SK-N-SH treated with all-trans-retinoic acid at 6 μM for 48 hours (cell line): Measurements from ENCODE around the gene KCNN2.

Experiments
- ATAC-seq: fragments of 200-7000 bp; cut with Tn5 transposase; 3 replicates; pipeline ENCODE4 v1.9.1; 2020; ENCODE audit warnings: mild to moderate bottlenecking, moderate library complexity
- ARNTL ChIP-seq: fragments of 450-650 bp; formaldehyde crosslinking; IDR thresholded peaks from 2 replicates; pipeline ENCODE4 v1.5.0; 2020; ENCODE audit warnings: low read depth, mild to moderate bottlenecking, moderate library complexity, borderline replicate concordance
- BACH2 ChIP-seq: fragments of 250-450 bp; sonication (Bioruptor Pico); IDR thresholded peaks from 2 replicates; pipeline ENCODE4 v1.9.0; 2021; ENCODE audit warnings: mild to moderate bottlenecking, borderline replicate concordance
- CSDC2 ChIP-seq: fragments of 250-450 bp; sonication (Bioruptor Pico); IDR thresholded peaks from 2 replicates; pipeline ENCODE4 v1.5.0; 2020; ENCODE audit warnings: mild to moderate bottlenecking, moderate library complexity
- CSRNP3 ChIP-seq: fragments of 250-450 bp; sonication (Bioruptor Pico); IDR thresholded peaks from 2 replicates; pipeline ENCODE4 v1.5.1; 2021; ENCODE audit warnings: mild to moderate bottlenecking, moderate library complexity
- ESRRG ChIP-seq: fragments of 250-450 bp; sonication (Bioruptor Pico); IDR thresholded peaks from 2 replicates; pipeline ENCODE4 v1.6.1; 2021; ENCODE audit warnings: mild to moderate bottlenecking
- GLIS3 ChIP-seq: fragments of 250-450 bp; sonication (Bioruptor Pico); IDR thresholded peaks from 2 replicates; pipeline ENCODE4 v1.5.0; 2020; ENCODE audit warnings: mild to moderate bottlenecking, moderate library complexity
- ISL1 ChIP-seq: fragments of 250-450 bp; sonication (Bioruptor Pico); IDR thresholded peaks from 2 replicates; pipeline ENCODE4 v2.1.2; 2022; ENCODE audit warnings: mild to moderate bottlenecking, moderate library complexity
- OSR1 ChIP-seq: fragments of 250-450 bp; sonication (Bioruptor Pico); IDR thresholded peaks from 2 replicates; pipeline ENCODE4 v1.8.0; 2022; ENCODE audit warnings: moderate library complexity, mild to moderate bottlenecking, inconsistent platforms
- POU6F1 ChIP-seq: fragments of 250-450 bp; sonication (Bioruptor Pico); IDR thresholded peaks from 2 replicates; pipeline ENCODE4 v1.8.0; 2021; ENCODE audit warnings: low read depth, mild to moderate bottlenecking, moderate library complexity, borderline replicate concordance
- PPARA ChIP-seq: fragments of 250-450 bp; sonication (Bioruptor Pico); IDR thresholded peaks from 2 replicates; pipeline ENCODE4 v1.5.0; 2020; ENCODE audit warnings: mild to moderate bottlenecking, borderline replicate concordance
- RARB ChIP-seq: fragments of 250-450 bp; sonication (Bioruptor Pico); IDR thresholded peaks from 2 replicates; pipeline ENCODE4 v1.8.0; 2021; ENCODE audit warnings: mild to moderate bottlenecking, moderate library complexity
- SNAI2 ChIP-seq: fragments of 250-450 bp; sonication (Bioruptor Pico); IDR thresholded peaks from 2 replicates; pipeline ENCODE4 v1.5.0; 2020; ENCODE audit warnings: mild to moderate bottlenecking, moderate library complexity
- TCF4 ChIP-seq: fragments of 250-450 bp; sonication (Bioruptor Pico); IDR thresholded peaks from 2 replicates; pipeline ENCODE4 v1.8.0; 2021; ENCODE audit warnings: mild to moderate bottlenecking, moderate library complexity, borderline replicate concordance
- TOX ChIP-seq: fragments of 250-450 bp; sonication (Bioruptor Pico); IDR thresholded peaks from 2 replicates; pipeline ENCODE4 v1.8.0; 2021; ENCODE audit warnings: mild to moderate bottlenecking, moderate library complexity, borderline replicate concordance
- ZC3H10 ChIP-seq: fragments of 250-450 bp; sonication (Bioruptor Pico); IDR thresholded peaks from 2 replicates; pipeline ENCODE4 v1.5.1; 2021; ENCODE audit warnings: mild to moderate bottlenecking, moderate library complexity
- ZFP3 ChIP-seq: fragments of 250-450 bp; sonication (Bioruptor Pico); IDR thresholded peaks from 2 replicates; pipeline ENCODE4 v1.5.0; 2020; ENCODE audit warnings: mild to moderate bottlenecking, moderate library complexity
- ZFP30 ChIP-seq: fragments of 450-650 bp; formaldehyde crosslinking; IDR thresholded peaks from 2 replicates; pipeline ENCODE4 v1.5.0; 2022; ENCODE audit warnings: mild to moderate bottlenecking, moderate library complexity
- ZNF565 ChIP-seq: fragments of 450-650 bp; formaldehyde crosslinking; conservative IDR thresholded peaks from 2 replicates; pipeline ENCODE4 v1.5.0; 2020; ENCODE audit warnings: low read depth, mild to moderate bottlenecking, moderate library complexity
- ZNF70 ChIP-seq: fragments of 450-650 bp; formaldehyde crosslinking; IDR thresholded peaks from 2 replicates; pipeline ENCODE4 v1.5.0; 2020; ENCODE audit warnings: mild to moderate bottlenecking, moderate library complexity
- ZNF8 ChIP-seq: fragments of 450-650 bp; formaldehyde crosslinking; IDR thresholded peaks from 2 replicates; pipeline ENCODE4 v1.5.0; 2020; ENCODE audit warnings: mild to moderate bottlenecking, moderate library complexity
- TF ChIP-seq, protein P1 (sequence below): fragments of 250-450 bp; sonication (Bioruptor Pico); IDR thresholded peaks from 2 replicates; pipeline ENCODE4 v1.8.0; 2020; ENCODE audit warnings: mild to moderate bottlenecking, moderate library complexity, borderline replicate concordance
- TF ChIP-seq, protein P2 (sequence below): fragments of 250-450 bp; sonication (Bioruptor Pico); IDR thresholded peaks from 2 replicates; pipeline ENCODE4 v1.5.1; 2020; ENCODE audit warnings: low read depth, mild to moderate bottlenecking, moderate library complexity
- TF ChIP-seq, protein P3 (sequence below): fragments of 250-450 bp; sonication (Bioruptor Pico); IDR thresholded peaks from 2 replicates; pipeline ENCODE4 v1.5.0; 2020; ENCODE audit warnings: mild to moderate bottlenecking, moderate library complexity

KCNN2 gene

DNA sequence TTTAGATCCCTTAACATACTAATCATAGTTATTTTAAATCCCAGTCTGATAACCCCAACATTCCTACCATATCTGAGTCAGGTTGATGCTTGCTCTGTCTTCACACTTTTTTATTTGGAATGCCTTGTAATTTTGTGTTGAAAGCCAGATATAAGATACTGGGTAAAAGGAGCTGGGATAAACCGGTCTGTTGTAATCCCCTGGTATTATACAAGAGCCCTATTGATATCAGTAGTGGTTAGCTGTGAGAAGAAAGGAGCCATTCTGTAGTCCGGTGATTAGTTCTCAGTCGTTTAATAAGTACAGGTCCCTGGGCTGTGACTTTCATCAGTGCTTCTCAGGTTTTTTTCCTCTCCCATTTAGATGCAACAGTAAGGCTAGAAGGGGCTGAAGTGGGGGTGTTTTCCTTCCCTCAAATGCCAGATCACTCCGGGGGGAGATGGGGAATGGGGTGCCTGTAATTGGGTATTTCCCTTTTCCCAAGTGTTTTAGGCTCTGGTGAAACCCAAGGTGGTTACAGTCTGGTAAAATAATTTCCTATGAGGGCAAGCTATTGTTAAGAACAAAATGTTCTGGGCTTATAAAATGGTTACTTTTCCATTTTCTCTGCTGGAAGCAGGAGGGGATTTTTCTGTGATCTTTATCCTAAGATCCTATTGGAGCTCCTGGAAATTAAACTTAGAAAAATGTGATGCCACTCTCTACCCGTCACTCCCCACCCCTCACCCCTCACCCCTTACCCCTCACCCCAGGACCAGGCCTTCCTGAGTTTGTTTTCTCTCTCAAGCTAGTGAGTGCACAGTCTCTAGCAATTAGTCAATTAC, 72.7 kb downstream of the KCNN2 start:
- no peak for TF ChIP-seq ZC3H10
- TF ChIP-seq, protein P1, sequence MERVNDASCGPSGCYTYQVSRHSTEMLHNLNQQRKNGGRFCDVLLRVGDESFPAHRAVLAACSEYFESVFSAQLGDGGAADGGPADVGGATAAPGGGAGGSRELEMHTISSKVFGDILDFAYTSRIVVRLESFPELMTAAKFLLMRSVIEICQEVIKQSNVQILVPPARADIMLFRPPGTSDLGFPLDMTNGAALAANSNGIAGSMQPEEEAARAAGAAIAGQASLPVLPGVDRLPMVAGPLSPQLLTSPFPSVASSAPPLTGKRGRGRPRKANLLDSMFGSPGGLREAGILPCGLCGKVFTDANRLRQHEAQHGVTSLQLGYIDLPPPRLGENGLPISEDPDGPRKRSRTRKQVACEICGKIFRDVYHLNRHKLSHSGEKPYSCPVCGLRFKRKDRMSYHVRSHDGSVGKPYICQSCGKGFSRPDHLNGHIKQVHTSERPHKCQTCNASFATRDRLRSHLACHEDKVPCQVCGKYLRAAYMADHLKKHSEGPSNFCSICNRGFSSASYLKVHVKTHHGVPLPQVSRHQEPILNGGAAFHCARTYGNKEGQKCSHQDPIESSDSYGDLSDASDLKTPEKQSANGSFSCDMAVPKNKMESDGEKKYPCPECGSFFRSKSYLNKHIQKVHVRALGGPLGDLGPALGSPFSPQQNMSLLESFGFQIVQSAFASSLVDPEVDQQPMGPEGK (CRISPR knock-in tag): no peak
- no peak for TF ChIP-seq ZFP3 (CRISPR knock-in tag)
- no peak for TF ChIP-seq ESRRG
- no peak for TF ChIP-seq ZNF8 (CRISPR knock-in tag)
- TF ChIP-seq RARB (CRISPR knock-in tag): no peak
- TF ChIP-seq ISL1 (CRISPR knock-in tag): no peak
- TF ChIP-seq ARNTL (CRISPR knock-in tag): no peak
- no peak for TF ChIP-seq CSRNP3 (CRISPR knock-in tag)
- no peak for TF ChIP-seq TCF4 (CRISPR knock-in tag)
- TF ChIP-seq TOX: no peak
- no peak for TF ChIP-seq OSR1 (CRISPR knock-in tag)
- TF ChIP-seq, protein P2, sequence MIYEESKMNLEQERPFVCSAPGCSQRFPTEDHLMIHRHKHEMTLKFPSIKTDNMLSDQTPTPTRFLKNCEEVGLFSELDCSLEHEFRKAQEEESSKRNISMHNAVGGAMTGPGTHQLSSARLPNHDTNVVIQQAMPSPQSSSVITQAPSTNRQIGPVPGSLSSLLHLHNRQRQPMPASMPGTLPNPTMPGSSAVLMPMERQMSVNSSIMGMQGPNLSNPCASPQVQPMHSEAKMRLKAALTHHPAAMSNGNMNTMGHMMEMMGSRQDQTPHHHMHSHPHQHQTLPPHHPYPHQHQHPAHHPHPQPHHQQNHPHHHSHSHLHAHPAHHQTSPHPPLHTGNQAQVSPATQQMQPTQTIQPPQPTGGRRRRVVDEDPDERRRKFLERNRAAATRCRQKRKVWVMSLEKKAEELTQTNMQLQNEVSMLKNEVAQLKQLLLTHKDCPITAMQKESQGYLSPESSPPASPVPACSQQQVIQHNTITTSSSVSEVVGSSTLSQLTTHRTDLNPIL (CRISPR knock-in tag): no peak
- TF ChIP-seq SNAI2 (CRISPR knock-in tag): no peak
- TF ChIP-seq GLIS3 (CRISPR knock-in tag): no peak
- TF ChIP-seq PPARA: no peak
- TF ChIP-seq BACH2 (CRISPR knock-in tag): no peak
- TF ChIP-seq ZNF70 (CRISPR knock-in tag): no peak
- TF ChIP-seq ZFP30 (CRISPR knock-in tag): no peak
- ATAC-seq: no peak

- TF ChIP-seq RARB (CRISPR knock-in tag): no peak
- no peak for TF ChIP-seq ZC3H10
- TF ChIP-seq ARNTL (CRISPR knock-in tag): no peak
- TF ChIP-seq ZFP3 (CRISPR knock-in tag): no peak
- no peak for TF ChIP-seq GLIS3 (CRISPR knock-in tag)
- TF ChIP-seq ZNF565 (CRISPR knock-in tag): no peak
- TF ChIP-seq, protein P3, sequence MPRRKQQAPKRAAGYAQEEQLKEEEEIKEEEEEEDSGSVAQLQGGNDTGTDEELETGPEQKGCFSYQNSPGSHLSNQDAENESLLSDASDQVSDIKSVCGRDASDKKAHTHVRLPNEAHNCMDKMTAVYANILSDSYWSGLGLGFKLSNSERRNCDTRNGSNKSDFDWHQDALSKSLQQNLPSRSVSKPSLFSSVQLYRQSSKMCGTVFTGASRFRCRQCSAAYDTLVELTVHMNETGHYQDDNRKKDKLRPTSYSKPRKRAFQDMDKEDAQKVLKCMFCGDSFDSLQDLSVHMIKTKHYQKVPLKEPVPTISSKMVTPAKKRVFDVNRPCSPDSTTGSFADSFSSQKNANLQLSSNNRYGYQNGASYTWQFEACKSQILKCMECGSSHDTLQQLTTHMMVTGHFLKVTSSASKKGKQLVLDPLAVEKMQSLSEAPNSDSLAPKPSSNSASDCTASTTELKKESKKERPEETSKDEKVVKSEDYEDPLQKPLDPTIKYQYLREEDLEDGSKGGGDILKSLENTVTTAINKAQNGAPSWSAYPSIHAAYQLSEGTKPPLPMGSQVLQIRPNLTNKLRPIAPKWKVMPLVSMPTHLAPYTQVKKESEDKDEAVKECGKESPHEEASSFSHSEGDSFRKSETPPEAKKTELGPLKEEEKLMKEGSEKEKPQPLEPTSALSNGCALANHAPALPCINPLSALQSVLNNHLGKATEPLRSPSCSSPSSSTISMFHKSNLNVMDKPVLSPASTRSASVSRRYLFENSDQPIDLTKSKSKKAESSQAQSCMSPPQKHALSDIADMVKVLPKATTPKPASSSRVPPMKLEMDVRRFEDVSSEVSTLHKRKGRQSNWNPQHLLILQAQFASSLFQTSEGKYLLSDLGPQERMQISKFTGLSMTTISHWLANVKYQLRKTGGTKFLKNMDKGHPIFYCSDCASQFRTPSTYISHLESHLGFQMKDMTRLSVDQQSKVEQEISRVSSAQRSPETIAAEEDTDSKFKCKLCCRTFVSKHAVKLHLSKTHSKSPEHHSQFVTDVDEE (CRISPR knock-in tag): no peak
- TF ChIP-seq PPARA: no peak
- no peak for TF ChIP-seq ZNF8 (CRISPR knock-in tag)
- no peak for TF ChIP-seq ZFP30 (CRISPR knock-in tag)
- no peak for ATAC-seq
Observed at GRCh38 chr5:114435220-114435481, 73.3 kb downstream of the KCNN2 start.

DNA sequence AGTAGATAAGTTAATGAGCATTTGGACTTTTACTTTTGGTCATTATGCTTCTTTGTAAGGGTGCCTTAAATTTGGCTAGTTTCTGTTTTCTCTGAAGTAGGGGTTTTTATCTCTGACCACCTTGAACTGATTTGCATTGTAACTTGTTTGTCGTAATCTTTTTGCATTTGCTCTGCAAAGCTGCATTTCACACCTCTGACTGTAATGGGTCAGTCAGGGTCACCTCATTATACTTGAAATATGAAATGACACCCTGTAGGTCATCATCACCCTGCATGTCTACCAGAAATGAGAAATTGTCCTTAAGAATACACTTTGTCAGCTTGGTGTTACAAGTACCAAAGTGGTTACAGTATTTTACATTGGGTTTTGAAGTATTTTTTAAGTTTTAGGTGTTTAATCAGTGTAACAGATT, 74.0 kb downstream of the KCNN2 start:
- no peak for ATAC-seq
- TF ChIP-seq ZNF70 (CRISPR knock-in tag) (no peak), ZNF8 (CRISPR knock-in tag) (no peak), TCF4 (CRISPR knock-in tag) (no peak), ISL1 (CRISPR knock-in tag) (no peak), SNAI2 (CRISPR knock-in tag) (no peak), GLIS3 (CRISPR knock-in tag) (no peak), CSDC2 (CRISPR knock-in tag) (no peak), CSRNP3 (CRISPR knock-in tag) (no peak), PPARA (no peak), ESRRG (no peak), TOX (no peak), ZFP3 (CRISPR knock-in tag) (no peak), POU6F1 (no peak), OSR1 (CRISPR knock-in tag) (no peak)
- TF ChIP-seq, protein P3 (CRISPR knock-in tag): no peak
